Lower lobe of right lung (tissue), 2 donors: Measurements from ENCODE around the gene CHAMP1. TPM values are rescaled to one million over a fixed set of nuclear protein-coding genes. Genes with fewer than 3 reads are reported as not detected.

ENCODE experiments used
- ATAC-seq, 2 donors: fragments of 200-7000 bp; cut with Tn5 transposase; one replicate each; pipeline ENCODE4 v1.9.1; 2020 to 2022; ENCODE audit warnings: mild to moderate bottlenecking in 2 of 2, moderate library complexity in 2 of 2
- DNase-seq: peaks from one replicate; pipeline ENCODE4 v3.0.0-alpha.2; 2020
- H3K27ac ChIP-seq: fragments of 200-600 bp; one replicate; pipeline ENCODE4 v1.8.0; 2022
- H3K27me3 ChIP-seq: fragments of 200-600 bp; one replicate; pipeline ENCODE4 v1.8.0; 2022; ENCODE audit warnings: low read depth
- H3K36me3 ChIP-seq: fragments of 200-600 bp; one replicate; pipeline ENCODE4 v1.8.0; 2022; ENCODE audit warnings: mild to moderate bottlenecking
- H3K4me1 ChIP-seq: fragments of 200-600 bp; one replicate; pipeline ENCODE4 v1.8.0; 2022
- H3K4me3 ChIP-seq: fragments of 200-600 bp; one replicate; pipeline ENCODE4 v1.8.0; 2022; ENCODE audit warnings: mild to moderate bottlenecking
- H3K9me3 ChIP-seq: fragments of 200-600 bp; one replicate; pipeline ENCODE4 v1.8.0; 2022
- intact Hi-C: fragments of 100-400 bp; cut with DNase I; formaldehyde crosslinking; loops from one replicate; pipeline ENCODE4 v1.11.0; 2022
- total RNA-seq: library from RNA; stranded (reverse); fragmentation: NEBNext Ultra II Directional; extraction: Animal tissue kit (Norgen Biotek cat#: 25700); gene quantifications from one replicate; pipeline ENCODE4 v1.2.1, GENCODE V29; 2021
- TF ChIP-seq, protein P1 (sequence below): fragments of 200-600 bp; IDR thresholded peaks from one replicate; pipeline ENCODE4 v1.8.0; 2022; ENCODE audit warnings: antibody characterized with exemption, mild to moderate bottlenecking
- donor health status: DM: no; HTN: yes; CAD: no; lungs with severe emphysema.

The CHAMP1 gene
- total RNA-seq, 1 donor from 2014 or later, result 19.3 TPM

- TF ChIP-seq, protein P1, sequence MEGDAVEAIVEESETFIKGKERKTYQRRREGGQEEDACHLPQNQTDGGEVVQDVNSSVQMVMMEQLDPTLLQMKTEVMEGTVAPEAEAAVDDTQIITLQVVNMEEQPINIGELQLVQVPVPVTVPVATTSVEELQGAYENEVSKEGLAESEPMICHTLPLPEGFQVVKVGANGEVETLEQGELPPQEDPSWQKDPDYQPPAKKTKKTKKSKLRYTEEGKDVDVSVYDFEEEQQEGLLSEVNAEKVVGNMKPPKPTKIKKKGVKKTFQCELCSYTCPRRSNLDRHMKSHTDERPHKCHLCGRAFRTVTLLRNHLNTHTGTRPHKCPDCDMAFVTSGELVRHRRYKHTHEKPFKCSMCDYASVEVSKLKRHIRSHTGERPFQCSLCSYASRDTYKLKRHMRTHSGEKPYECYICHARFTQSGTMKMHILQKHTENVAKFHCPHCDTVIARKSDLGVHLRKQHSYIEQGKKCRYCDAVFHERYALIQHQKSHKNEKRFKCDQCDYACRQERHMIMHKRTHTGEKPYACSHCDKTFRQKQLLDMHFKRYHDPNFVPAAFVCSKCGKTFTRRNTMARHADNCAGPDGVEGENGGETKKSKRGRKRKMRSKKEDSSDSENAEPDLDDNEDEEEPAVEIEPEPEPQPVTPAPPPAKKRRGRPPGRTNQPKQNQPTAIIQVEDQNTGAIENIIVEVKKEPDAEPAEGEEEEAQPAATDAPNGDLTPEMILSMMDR, result no peak
- no peaks in the 10 kb centered on the region for H3K27me3 ChIP-seq
- H3K27ac ChIP-seq, result no peak overlapping the region
- no peaks in the 10 kb centered on the region for H3K9me3 ChIP-seq
- ATAC-seq, result no peak
- intact Hi-C loops, result no loop called here
- no peak for DNase-seq
- H3K36me3 ChIP-seq, result peaks cover 82% of the 10 kb centered on the region
- H3K4me1 ChIP-seq, result peaks cover 9% of the 10 kb centered on the region
- H3K4me3 ChIP-seq, result no peak overlapping the region
These were observed 26.1 kb upstream of the CHAMP1 start for GRCh38 chr13:114288157-114288591.

DNA sequence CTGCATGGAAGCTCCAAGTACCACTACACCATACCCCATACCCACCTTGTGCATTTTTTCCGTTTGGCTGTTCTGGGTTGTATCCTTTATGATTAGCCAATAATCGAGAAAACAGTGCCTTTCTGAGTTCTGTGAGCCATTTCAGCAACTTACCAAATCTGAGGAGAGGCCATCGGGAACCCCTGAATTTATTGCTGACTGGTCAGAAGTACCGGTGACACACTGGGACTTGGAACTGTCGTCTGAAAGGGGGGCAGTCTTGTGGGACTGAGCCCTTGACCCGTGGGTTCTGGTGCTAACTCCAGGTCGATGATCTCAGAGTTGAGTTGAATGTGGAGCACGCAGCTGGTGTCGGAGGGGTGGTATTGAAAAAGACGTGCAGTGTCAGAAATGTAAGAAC is 17.9 kb upstream of the CHAMP1 start:
- H3K4me3 ChIP-seq, result no peak overlapping the region
- peaks cover 77% of the 10 kb centered on the region for H3K36me3 ChIP-seq
- DNase-seq (no peak), ATAC-seq (no peak)
- TF ChIP-seq, protein P1, result no peak
- H3K9me3 ChIP-seq, result no peaks in the 10 kb centered on the region
- no peaks in the 10 kb centered on the region for H3K27me3 ChIP-seq
- intact Hi-C loops, result no loop called here
- no peaks in the 10 kb centered on the region for H3K4me1 ChIP-seq
- no peak overlapping the region for H3K27ac ChIP-seq

GRCh38 chr13:114296902-114297301 is 17.4 kb upstream of the CHAMP1 start:
- no peak overlapping the region for H3K27ac ChIP-seq
- no peak for DNase-seq
- no peak overlapping the region for H3K4me3 ChIP-seq
- peaks cover 77% of the 10 kb centered on the region for H3K36me3 ChIP-seq
- H3K27me3 ChIP-seq, result no peaks in the 10 kb centered on the region
- no peak for ATAC-seq
- no peaks in the 10 kb centered on the region for H3K4me1 ChIP-seq
- H3K9me3 ChIP-seq, result no peaks in the 10 kb centered on the region
- TF ChIP-seq, protein P1, result no peak
- intact Hi-C loops, result no loop called here

- ATAC-seq (no peak), DNase-seq (no peak)
- Histone ChIP-seq H3K27ac (no peak overlapping the region), H3K9me3 (no peaks in the 10 kb centered on the region), H3K4me1 (no peaks in the 10 kb centered on the region), H3K4me3 (no peak overlapping the region), H3K27me3 (no peaks in the 10 kb centered on the region), H3K36me3 (peaks cover 78% of the 10 kb centered on the region)
- TF ChIP-seq, protein P1, result no peak
- intact Hi-C loops, result no loop called here
These were observed 15.4 kb upstream of the CHAMP1 start for GRCh38 chr13:114298866-114299265.

DNA sequence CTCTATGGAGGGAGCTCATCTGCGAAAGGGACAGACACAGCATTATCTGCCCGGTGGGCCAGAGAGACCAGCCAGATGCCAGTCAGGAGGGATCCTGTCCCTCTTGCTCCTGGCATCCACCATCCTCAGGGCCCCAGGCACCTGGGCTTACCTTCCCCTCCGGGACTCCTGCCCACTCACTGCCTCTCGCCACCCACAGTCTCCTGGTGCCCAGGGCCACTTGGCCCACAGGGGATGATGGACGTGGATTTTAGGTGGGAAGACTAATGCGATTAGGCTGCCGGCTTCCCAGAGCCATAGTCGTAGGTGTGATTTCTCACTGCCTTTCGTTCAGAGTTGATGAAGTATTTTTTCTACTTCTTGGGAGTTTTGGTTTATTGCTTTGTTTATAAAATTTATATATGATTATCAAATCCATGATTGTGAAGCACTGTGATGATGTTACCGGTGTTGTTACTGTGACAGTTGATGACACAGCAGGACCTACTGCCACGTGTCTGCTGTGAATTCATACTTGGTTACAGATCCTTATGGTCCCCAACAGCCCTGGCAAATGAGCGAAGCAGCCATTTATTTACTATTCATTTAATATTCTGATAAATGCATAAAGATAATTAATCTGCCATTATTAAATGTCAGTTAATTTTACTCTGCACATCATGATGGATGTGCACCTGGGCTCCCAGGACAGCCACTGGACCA is 14.5 kb upstream of the CHAMP1 start:
- ATAC-seq (no peak), DNase-seq (no peak)
- H3K27me3 ChIP-seq, result no peaks in the 10 kb centered on the region
- H3K4me3 ChIP-seq, result no peak overlapping the region
- no peaks in the 10 kb centered on the region for H3K9me3 ChIP-seq
- peaks cover 79% of the 10 kb centered on the region for H3K36me3 ChIP-seq
- TF ChIP-seq, protein P1, result no peak
- no peaks in the 10 kb centered on the region for H3K4me1 ChIP-seq
- intact Hi-C loops, result no loop called here
- H3K27ac ChIP-seq, result no peak overlapping the region
